ENCODE data around the gene PDE9A.

The PDE9A gene

GRCh38 chr21:42654913-42655795, 1.7 kb downstream of the PDE9A start:
- H3K27me3 ChIP-seq (ENCODE audit: control insufficient read depth, insufficient read depth, low read length) = no peaks in the 10 kb centered on the region
- H3K4me1 ChIP-seq (ENCODE audit: control insufficient read depth, insufficient read depth, low read length) = peaks cover 19% of the 10 kb centered on the region
- H3K9me3 ChIP-seq (ENCODE audit: control insufficient read depth, insufficient read depth, low read length) = no peaks in the 10 kb centered on the region
- H3K4me3 ChIP-seq (ENCODE audit: low read depth, low read length) = peak overlapping the region; percentile 71
- H3K36me3 ChIP-seq (ENCODE audit: control insufficient read depth, insufficient read depth, low read length) = no peaks in the 10 kb centered on the region
- H3K9ac ChIP-seq (ENCODE audit: low read depth, low read length) = peak overlapping the region; percentile 54

GRCh38 chr21:42655796-42656770, 2.7 kb downstream of the PDE9A start:
- Histone ChIP-seq H3K4me3 (ENCODE audit: low read depth, low read length) (peak overlapping the region; percentile 71), H3K9ac (ENCODE audit: low read depth, low read length) (peak overlapping the region; percentile 37), H3K9me3 (ENCODE audit: control insufficient read depth, insufficient read depth, low read length) (no peaks in the 10 kb centered on the region), H3K27me3 (ENCODE audit: control insufficient read depth, insufficient read depth, low read length) (no peaks in the 10 kb centered on the region), H3K4me1 (ENCODE audit: control insufficient read depth, insufficient read depth, low read length) (peaks cover 19% of the 10 kb centered on the region), H3K36me3 (ENCODE audit: control insufficient read depth, insufficient read depth, low read length) (no peaks in the 10 kb centered on the region)

GRCh38 chr21:42656872-42657271, 3.5 kb downstream of the PDE9A start:
- H3K9ac ChIP-seq (ENCODE audit: low read depth, low read length) = peak overlapping the region; percentile 26
- H3K9me3 ChIP-seq (ENCODE audit: control insufficient read depth, insufficient read depth, low read length) = no peaks in the 10 kb centered on the region
- H3K36me3 ChIP-seq (ENCODE audit: control insufficient read depth, insufficient read depth, low read length) = no peaks in the 10 kb centered on the region
- H3K27me3 ChIP-seq (ENCODE audit: control insufficient read depth, insufficient read depth, low read length) = no peaks in the 10 kb centered on the region
- H3K4me1 ChIP-seq (ENCODE audit: control insufficient read depth, insufficient read depth, low read length) = peaks cover 19% of the 10 kb centered on the region
- no peak overlapping the region for H3K4me3 ChIP-seq (ENCODE audit: low read depth, low read length)

- Histone ChIP-seq H3K9me3 (ENCODE audit: control insufficient read depth, insufficient read depth, low read length) (no peaks in the 10 kb centered on the region), H3K36me3 (ENCODE audit: control insufficient read depth, insufficient read depth, low read length) (peaks cover 7% of the 10 kb centered on the region), H3K4me3 (ENCODE audit: low read depth, low read length) (no peak overlapping the region), H3K4me1 (ENCODE audit: control insufficient read depth, insufficient read depth, low read length) (peaks cover 19% of the 10 kb centered on the region), H3K9ac (ENCODE audit: low read depth, low read length) (no peak overlapping the region), H3K27me3 (ENCODE audit: control insufficient read depth, insufficient read depth, low read length) (no peaks in the 10 kb centered on the region)
Measured at GRCh38 chr21:42657676-42658319, 4.4 kb downstream of the PDE9A start.

GRCh38 chr21:42658320-42659105, 5.1 kb downstream of the PDE9A start:
- no peak overlapping the region for H3K4me3 ChIP-seq (ENCODE audit: low read depth, low read length)
- no peaks in the 10 kb centered on the region for H3K27me3 ChIP-seq (ENCODE audit: control insufficient read depth, insufficient read depth, low read length)
- H3K4me1 ChIP-seq (ENCODE audit: control insufficient read depth, insufficient read depth, low read length) = peaks cover 19% of the 10 kb centered on the region

GRCh38 chr21:42659416-42660117, 6.1 kb downstream of the PDE9A start:
- Histone ChIP-seq H3K4me1 (ENCODE audit: control insufficient read depth, insufficient read depth, low read length) (peaks cover 19% of the 10 kb centered on the region), H3K4me3 (ENCODE audit: low read depth, low read length) (no peak overlapping the region), H3K36me3 (ENCODE audit: control insufficient read depth, insufficient read depth, low read length) (peaks cover 11% of the 10 kb centered on the region), H3K27me3 (ENCODE audit: control insufficient read depth, insufficient read depth, low read length) (no peaks in the 10 kb centered on the region), H3K9me3 (ENCODE audit: control insufficient read depth, insufficient read depth, low read length) (no peaks in the 10 kb centered on the region), H3K9ac (ENCODE audit: low read depth, low read length) (no peak overlapping the region)

More at GRCh38 chr21:42658320-42659105, 5.1 kb downstream of the PDE9A start:
- Histone ChIP-seq H3K36me3 (ENCODE audit: control insufficient read depth, insufficient read depth, low read length) (peaks cover 8% of the 10 kb centered on the region), H3K9me3 (ENCODE audit: control insufficient read depth, insufficient read depth, low read length) (no peaks in the 10 kb centered on the region), H3K9ac (ENCODE audit: low read depth, low read length) (no peak overlapping the region)

- Histone ChIP-seq H3K9ac (ENCODE audit: low read depth, low read length) (no peak overlapping the region), H3K27me3 (ENCODE audit: control insufficient read depth, insufficient read depth, low read length) (no peaks in the 10 kb centered on the region), H3K4me1 (ENCODE audit: control insufficient read depth, insufficient read depth, low read length) (peaks cover 16% of the 10 kb centered on the region), H3K9me3 (ENCODE audit: control insufficient read depth, insufficient read depth, low read length) (no peaks in the 10 kb centered on the region), H3K36me3 (ENCODE audit: control insufficient read depth, insufficient read depth, low read length) (peaks cover 11% of the 10 kb centered on the region), H3K4me3 (ENCODE audit: low read depth, low read length) (no peak overlapping the region)
Measured at GRCh38 chr21:42660118-42660470, 6.7 kb downstream of the PDE9A start.

GRCh38 chr21:42661688-42662429, 8.4 kb downstream of the PDE9A start:
- peaks cover under 1% of the 10 kb centered on the region for H3K4me1 ChIP-seq (ENCODE audit: control insufficient read depth, insufficient read depth, low read length)
- no peak overlapping the region for H3K4me3 ChIP-seq (ENCODE audit: low read depth, low read length)
- no peaks in the 10 kb centered on the region for H3K9me3 ChIP-seq (ENCODE audit: control insufficient read depth, insufficient read depth, low read length)

GRCh38 chr21:42662430-42663199, 9.2 kb downstream of the PDE9A start:
- H3K4me1 ChIP-seq (ENCODE audit: control insufficient read depth, insufficient read depth, low read length) = no peaks in the 10 kb centered on the region
- peaks cover 17% of the 10 kb centered on the region for H3K36me3 ChIP-seq (ENCODE audit: control insufficient read depth, insufficient read depth, low read length)
- H3K9ac ChIP-seq (ENCODE audit: low read depth, low read length) = no peak overlapping the region
- no peak overlapping the region for H3K4me3 ChIP-seq (ENCODE audit: low read depth, low read length)
- no peaks in the 10 kb centered on the region for H3K9me3 ChIP-seq (ENCODE audit: control insufficient read depth, insufficient read depth, low read length)
- no peaks in the 10 kb centered on the region for H3K27me3 ChIP-seq (ENCODE audit: control insufficient read depth, insufficient read depth, low read length)

More at GRCh38 chr21:42661688-42662429, 8.4 kb downstream of the PDE9A start:
- Histone ChIP-seq H3K36me3 (ENCODE audit: control insufficient read depth, insufficient read depth, low read length) (peaks cover 17% of the 10 kb centered on the region), H3K9ac (ENCODE audit: low read depth, low read length) (no peak overlapping the region), H3K27me3 (ENCODE audit: control insufficient read depth, insufficient read depth, low read length) (no peaks in the 10 kb centered on the region)
